Amygdala (tissue), 56 donors: ENCODE data around the gene PRAMEF20.
A peak's percentile ranks its signal among the peaks of the same experiment; 100 is the strongest.

ENCODE experiments used
- DNase-seq, 56 donors: peaks; one replicate each; lab custom pipeline; 2025; lab: John Stamatoyannopoulos, UW

The PRAMEF20 gene

GRCh38 chr1:13461977-13462376 lies 51.7 kb downstream of the PRAMEF20 start:
- DNase-seq: no peak

GRCh38 chr1:13462682-13463081 lies 52.4 kb downstream of the PRAMEF20 start:
- DNase-seq: no peak

GRCh38 chr1:13465515-13465914 lies 55.3 kb downstream of the PRAMEF20 start:
- no peak for DNase-seq

- DNase-seq: peak in 4 of 56 donors; percentile 2 to 19 (median 12)
These were observed 59.1 kb downstream of the PRAMEF20 start for GRCh38 chr1:13469343-13469742.
